GM20000 (cell line): ENCODE data around the gene SMARCD2.

Source experiments
- DNase-seq: peaks from one replicate; pipeline ENCODE4 v3.0.0; 2012; ENCODE audit warnings: low spot score
- CTCF ChIP-seq: IDR thresholded peaks from 2 replicates; pipeline ENCODE4 v1.5.1; 2012; ENCODE audit warnings: mild to moderate bottlenecking, control low read depth; ENCODE audit errors: extremely low read depth, missing control alignments

SMARCD2 gene

GRCh38 chr17:63820963-63821561 is 21.4 kb downstream of the SMARCD2 start:
- no peak for TF ChIP-seq CTCF
- no peak for DNase-seq

GRCh38 chr17:63819585-63820537 is 22.6 kb downstream of the SMARCD2 start:
- no peak for DNase-seq
- TF ChIP-seq CTCF = no peak

GRCh38 chr17:63819131-63819530 is 23.4 kb downstream of the SMARCD2 start:
- TF ChIP-seq CTCF = no peak
- no peak for DNase-seq

GRCh38 chr17:63817736-63818385 is 24.6 kb downstream of the SMARCD2 start:
- TF ChIP-seq CTCF = no peak
- no peak for DNase-seq

GRCh38 chr17:63816669-63817068 is 25.8 kb downstream of the SMARCD2 start:
- no peak for DNase-seq
- TF ChIP-seq CTCF = no peak

GRCh38 chr17:63816123-63816522 is 26.4 kb downstream of the SMARCD2 start:
- no peak for TF ChIP-seq CTCF
- DNase-seq = no peak

- TF ChIP-seq CTCF = no peak
- DNase-seq = no peak
Observed at GRCh38 chr17:63809970-63810369, 32.5 kb downstream of the SMARCD2 start.
